Embryonic facial prominence (tissue), 1 donor: ENCODE results near the gene FASTKD3.

Experiments used
- DNase-seq: peaks from one replicate; pipeline ENCODE4 v3.0.0-alpha.2; 2016; ENCODE audit errors: extremely low spot score

The FASTKD3 gene

GRCh38 chr5:7878381-7878873, 9.6 kb upstream of the FASTKD3 start:
- no peak for DNase-seq

GRCh38 chr5:7877851-7878250, 9.0 kb upstream of the FASTKD3 start:
- no peak for DNase-seq

- DNase-seq: no peak
Observed at GRCh38 chr5:7876867-7877266, 8.0 kb upstream of the FASTKD3 start.

- no peak for DNase-seq
Observed at GRCh38 chr5:7875151-7875550, 6.3 kb upstream of the FASTKD3 start.

GRCh38 chr5:7874639-7875038, 5.8 kb upstream of the FASTKD3 start:
- no peak for DNase-seq

- DNase-seq: no peak
Observed at GRCh38 chr5:7873216-7873615, 4.4 kb upstream of the FASTKD3 start.

- no peak for DNase-seq
Observed at GRCh38 chr5:7872517-7873130, 3.8 kb upstream of the FASTKD3 start.

GRCh38 chr5:7871653-7872052, 2.8 kb upstream of the FASTKD3 start:
- DNase-seq: no peak

- no peak for DNase-seq
Observed at GRCh38 chr5:7869474-7870136, 774 bp upstream of the FASTKD3 start.

GRCh38 chr5:7868427-7868772, 431 bp downstream of the FASTKD3 start:
- no peak for DNase-seq

GRCh38 chr5:7867260-7867659, 1.6 kb downstream of the FASTKD3 start:
- no peak for DNase-seq

GRCh38 chr5:7866196-7866595, 2.6 kb downstream of the FASTKD3 start:
- no peak for DNase-seq

GRCh38 chr5:7857926-7858632, 10.8 kb downstream of the FASTKD3 start:
- no peak for DNase-seq

- no peak for DNase-seq
Observed at GRCh38 chr5:7857361-7857760, 11.5 kb downstream of the FASTKD3 start.

GRCh38 chr5:7856855-7857254, 12.0 kb downstream of the FASTKD3 start:
- DNase-seq: peak; percentile 7

GRCh38 chr5:7855611-7856010, 13.2 kb downstream of the FASTKD3 start:
- no peak for DNase-seq

GRCh38 chr5:7852988-7853387, 15.8 kb downstream of the FASTKD3 start:
- no peak for DNase-seq

GRCh38 chr5:7852542-7852941, 16.3 kb downstream of the FASTKD3 start:
- no peak for DNase-seq

- no peak for DNase-seq
Observed at GRCh38 chr5:7851617-7852289, 17.1 kb downstream of the FASTKD3 start.

- no peak for DNase-seq
Observed at GRCh38 chr5:7851240-7851592, 17.6 kb downstream of the FASTKD3 start.

GRCh38 chr5:7850395-7851239, 18.2 kb downstream of the FASTKD3 start, which contains the start of gene CFAP90:
Gene CFAP90, minus strand, starts transcription at chr5:7851133. Its CDS starts 112 bp downstream, at chr5:7851021.
- peak; percentile 28 for DNase-seq
